NCI-H1694 (cell line): ENCODE results near the gene GRK2.

Source experiments
- DNase-seq: peaks from one replicate; lab custom pipeline; 2025; lab: John Stamatoyannopoulos, UW

The GRK2 gene

DNA sequence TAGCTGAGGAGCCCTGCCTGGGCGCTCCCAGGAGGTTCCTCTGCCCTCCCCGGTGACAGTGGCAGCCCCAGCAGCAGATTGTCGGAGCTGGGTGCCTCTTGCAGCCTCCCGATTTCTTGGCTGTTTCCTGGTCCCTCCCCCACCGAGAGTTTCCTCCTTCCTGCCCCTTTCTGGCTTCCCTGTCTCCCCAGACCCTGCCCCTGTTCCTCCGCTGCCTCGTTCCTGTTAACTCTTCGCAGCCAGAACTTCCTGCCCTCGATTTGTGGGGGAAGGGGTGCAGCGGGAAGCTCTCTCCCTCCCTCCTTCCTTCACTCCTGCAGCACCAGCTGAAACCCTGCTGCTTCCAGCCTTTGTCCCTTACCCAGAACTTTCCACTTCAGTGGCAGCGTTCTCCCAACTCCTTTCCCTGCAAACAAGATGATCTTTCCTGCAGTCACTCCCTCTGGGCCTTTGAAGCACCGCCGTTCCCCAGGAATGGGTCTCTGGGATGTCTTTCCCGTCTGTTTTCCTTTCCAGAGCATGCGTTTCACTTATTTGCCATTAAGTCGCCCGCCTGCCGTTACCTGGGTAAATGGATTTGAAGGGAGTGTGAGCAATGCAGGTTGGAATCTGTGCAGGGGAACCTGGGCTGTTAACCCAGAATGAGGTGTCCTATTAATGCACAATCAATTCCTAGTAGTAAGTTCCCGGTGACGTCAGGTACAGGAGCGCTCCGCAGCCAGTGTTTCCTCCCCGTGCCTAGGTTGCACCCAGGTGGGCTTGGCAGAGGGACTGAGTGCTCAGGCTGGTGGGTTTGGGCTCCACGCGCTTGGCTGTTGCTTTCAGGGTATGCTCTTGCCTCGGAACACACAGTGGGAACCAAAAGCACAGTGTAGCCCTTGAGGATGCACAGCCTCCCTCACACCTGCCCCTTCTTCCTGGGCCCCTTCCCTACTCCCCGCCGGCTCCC lies 4.3 kb downstream of the GRK2 start:
- DNase-seq = no peak

DNA sequence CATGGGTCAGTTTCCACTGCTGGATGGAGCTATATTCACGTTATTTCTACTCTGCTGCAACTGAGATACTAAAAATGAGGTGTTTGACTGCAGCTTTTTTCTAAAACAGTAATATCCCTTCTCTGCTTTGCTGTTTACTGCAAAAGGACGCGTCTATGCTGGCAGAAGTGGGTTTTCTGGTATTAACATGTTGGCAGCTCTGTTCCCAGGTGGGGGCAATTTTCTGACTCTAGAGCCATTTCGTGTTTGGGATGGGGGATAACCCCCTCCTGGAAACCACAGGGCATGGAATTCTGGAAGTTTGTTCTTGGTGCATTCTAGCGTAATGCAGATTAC lies 4.9 kb downstream of the GRK2 start:
- DNase-seq = no peak

DNA sequence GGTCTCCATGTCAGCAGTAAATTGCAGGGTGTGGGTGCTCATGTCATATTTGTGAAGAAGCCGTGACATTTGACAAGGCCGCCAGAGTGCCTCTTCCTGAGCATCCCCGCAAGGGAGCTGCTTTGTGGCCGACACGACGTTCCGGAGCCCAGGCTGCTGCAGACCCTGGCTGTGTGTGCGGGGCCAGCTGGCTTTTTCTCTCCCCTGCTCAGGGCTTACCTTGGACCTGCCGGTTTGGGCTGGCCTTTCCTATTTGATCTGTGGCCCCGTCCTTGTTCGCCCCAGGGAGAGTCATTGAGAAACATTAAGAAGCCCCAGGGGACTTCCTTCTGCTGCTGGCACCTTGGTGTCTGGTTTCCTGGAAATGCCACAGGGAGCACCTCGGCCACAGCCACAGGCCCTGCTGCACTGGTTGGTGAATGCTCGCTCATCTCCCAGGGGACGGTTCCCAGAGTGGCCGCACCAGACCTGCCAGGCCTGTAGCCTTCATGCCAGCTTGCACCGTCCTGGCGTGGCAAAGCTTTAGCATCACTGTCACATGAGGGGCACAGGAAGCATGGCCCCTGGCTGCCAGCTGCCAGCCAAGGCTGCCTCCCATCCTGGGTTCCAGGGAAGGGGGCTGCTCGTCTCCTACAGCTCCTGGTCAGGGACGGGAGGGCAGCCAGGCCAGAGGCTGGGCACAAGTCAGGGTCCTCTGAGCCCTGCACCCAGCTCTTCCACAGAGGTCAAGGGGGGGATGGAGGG lies 5.4 kb downstream of the GRK2 start:
- no peak for DNase-seq

DNA sequence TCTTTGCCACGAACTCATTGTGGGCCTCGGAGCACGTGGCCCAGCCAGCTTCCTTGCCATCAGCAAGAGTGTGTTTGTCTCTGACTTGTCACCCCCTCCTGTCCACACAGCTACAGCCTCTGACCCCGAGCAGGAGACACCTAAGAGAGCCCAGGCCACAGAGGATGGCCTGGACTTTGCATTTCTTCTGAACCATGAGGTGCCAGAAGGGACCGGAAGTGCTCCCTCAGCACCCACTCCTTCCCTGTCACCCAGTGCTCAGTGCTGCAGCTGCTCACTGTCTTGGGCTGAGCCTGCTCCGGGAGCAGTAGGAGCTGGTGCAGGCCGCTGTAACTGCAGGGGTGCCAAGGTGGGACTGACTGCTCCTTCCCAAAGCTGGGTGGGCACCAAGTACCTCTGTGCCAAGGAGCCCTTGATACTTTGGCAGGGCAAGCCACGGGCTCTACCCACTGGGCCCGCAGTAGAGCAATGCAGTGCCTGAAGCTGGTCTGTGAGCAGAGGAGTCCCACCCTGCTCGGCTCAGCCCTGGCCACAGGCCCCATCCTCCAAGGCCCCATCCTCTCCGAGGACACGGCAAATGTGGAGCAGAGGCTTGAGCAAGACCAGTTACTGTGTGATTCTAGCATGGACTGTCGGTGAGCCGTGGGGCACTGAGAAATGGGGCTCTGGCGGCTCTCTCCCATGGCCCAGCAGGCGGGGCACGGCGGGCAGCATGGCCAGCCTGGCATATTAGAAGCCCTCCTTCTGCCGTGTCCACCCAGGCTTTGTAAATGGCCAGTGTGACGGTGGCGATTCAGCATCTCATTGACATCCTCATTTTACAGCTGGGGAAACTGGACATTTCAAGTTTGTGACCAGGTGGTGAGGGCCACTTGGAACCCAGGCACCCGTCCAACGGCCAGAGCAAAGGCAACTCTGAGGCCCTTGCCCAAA lies 6.3 kb downstream of the GRK2 start:
- no peak for DNase-seq

DNA sequence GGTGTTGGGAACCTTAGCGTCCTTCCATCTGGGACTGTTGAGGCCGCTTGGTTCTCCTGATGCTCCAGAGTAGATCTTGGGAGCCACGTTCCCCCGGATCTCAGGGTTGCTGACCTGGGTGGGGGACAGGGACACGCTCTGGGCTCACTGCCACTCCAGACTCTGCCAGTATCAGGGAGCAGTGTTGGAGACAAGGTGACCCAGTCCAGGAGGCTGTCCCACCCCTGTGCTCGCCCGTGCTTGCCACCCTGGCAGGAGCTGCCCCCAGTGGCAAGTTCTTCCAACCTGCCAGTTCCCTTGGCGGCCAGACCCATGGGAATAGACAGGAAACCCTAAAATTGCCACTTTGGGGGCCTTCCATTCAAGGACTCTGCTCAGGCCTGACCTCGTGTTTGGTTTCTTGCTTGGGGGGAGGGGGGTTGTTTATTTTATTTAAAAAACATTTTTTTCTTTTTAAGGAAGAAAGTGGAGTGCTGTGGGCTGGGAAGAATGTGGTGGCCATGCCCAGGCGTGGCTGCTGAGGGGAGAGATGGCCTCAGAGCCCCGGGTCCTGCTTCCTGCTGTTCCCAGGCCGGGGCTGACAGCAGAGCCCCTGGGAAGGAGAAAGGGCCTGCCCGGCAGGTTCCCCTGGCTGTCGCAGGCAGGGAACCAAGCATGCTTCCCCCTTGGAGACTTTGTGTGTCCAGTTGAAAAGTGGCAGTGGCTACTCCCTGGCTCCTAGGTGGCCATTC lies 7.2 kb downstream of the GRK2 start:
- DNase-seq = no peak

DNA sequence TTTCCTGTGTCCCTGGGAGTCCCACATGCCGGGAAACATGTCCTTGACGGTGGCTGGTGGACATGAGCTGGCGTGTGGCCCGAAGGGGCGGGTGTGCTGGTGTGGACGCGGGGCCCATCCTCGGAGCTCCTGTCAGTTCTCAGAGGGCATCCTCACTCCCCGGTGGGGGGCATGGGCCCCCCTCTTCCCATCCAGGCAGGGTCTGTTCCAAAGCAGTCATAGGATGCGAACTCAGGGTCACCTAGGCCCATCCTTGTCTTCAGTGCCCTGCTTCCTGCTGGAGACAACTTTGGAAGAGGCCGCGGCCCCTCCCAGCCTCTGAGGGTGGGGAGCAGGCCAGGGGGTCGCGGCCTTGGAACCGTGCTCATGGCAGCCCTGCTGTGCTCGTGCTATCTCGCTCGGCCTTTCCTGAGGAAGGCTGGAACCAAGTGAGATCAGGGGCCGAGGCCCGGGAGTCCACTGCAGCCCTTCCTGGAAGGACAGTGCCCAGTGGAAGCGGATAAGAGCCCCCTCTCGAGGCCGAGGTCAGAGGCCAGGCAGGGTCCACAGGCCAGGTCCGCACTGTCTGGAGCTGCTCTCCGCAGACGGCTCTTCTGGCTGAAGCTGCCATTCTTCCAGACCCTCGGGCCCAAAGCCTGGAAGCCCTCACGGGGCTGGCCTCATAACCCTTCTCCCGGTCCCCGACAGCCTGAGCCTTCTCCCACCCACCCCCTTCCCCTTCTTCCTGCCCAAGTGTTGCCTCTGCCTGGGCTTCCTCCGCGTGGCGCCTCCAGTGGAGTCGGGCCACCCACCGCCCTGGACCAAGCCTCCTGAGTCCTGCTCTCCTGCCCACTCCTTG lies 8.7 kb downstream of the GRK2 start:
- DNase-seq = no peak

DNA sequence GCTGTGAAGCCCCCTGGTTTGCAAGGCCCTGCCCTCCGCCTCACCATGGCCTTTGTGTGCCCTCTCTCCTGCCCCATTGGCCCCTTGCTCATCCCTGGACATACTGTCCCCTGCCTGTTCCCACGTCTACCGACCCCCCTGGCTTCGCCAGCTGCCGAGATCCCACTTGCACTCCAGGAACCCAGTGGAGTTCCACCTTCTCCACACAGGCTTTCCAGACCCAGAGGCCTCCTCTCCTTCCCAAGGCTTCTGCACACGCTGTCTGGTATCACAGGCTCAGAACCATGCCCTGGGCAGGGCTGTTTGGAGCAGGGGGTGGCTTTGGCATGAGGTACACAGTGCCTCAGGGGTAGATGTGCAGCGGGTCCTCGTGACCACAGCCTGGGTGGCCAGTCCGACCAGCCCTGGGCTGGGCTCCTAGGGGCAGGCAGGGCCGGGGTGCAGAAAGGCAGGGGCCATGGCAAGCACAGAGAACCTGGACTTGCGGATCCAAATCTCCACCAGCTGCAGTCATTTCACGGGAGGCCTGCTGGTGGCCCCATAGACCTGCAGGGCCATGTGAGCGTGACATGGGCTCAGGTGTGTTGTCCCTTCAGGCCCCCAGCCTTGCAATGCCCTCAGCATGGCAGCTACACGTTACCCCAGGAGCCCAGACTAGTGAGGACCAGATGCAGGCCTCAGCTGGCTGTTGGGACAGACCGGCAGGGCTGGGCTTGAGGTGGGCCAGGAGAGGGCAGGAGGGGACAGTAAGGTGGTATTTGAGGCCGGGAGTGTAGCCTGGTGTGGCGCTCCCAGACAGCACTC lies 9.5 kb downstream of the GRK2 start:
- no peak for DNase-seq

DNA sequence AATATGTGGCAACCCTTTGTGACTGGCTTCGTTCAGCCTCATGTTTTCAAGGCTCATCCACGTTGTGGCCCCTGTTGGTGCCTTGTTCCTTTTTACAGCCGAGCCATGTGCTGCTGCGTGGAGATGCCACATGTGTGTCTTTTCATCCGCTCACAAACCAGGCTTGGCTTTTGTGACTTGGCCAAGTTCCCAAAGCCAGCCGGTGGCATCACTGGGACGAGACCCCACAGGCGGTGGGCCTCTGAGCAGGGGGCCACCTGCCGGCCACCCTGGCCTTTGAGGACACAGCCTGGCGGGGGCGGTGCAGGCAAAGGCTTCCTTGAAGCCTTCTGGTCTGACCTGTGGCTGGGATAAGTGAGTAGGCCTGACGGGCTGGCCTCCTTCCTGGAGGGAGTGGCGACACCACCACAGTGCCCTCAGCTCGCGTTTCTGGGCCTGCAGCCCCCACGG lies 10.5 kb downstream of the GRK2 start:
- peak; percentile 9 for DNase-seq

DNA sequence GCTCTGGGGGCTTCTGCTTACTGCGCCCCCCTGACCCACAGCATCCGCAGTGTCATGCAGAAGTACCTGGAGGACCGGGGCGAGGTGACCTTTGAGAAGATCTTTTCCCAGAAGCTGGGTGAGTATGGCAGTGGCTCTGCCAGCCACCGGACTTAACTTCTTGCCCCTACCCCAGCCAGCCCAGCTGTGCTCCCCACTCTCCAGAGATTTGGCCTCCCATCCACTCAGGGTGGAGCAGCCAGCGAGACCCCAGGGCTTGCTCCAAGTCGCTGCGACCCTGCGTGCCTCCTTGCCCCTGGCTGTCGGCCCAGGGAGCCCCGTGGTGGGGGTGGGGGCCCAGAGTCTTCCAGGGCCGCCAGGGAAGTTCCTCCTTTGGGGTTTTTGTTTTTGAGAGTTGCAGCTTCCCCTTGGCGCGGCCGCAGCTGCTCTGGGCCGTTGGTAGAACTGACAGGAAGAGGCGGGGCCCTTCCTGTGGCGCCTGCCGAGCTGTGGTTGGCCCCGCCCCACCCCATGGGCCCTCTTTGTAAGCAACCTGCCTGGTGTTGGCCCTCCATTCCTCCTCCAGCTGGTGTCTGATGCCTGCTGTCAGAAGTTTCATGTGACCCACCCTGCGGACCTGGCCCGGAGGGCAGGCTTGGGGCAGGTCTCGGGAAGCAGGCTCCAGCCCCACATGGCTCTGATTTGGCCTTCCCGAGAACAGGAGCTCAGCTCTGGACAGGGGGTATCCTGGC lies 11.1 kb downstream of the GRK2 start:
- DNase-seq = peak; percentile 63

DNA sequence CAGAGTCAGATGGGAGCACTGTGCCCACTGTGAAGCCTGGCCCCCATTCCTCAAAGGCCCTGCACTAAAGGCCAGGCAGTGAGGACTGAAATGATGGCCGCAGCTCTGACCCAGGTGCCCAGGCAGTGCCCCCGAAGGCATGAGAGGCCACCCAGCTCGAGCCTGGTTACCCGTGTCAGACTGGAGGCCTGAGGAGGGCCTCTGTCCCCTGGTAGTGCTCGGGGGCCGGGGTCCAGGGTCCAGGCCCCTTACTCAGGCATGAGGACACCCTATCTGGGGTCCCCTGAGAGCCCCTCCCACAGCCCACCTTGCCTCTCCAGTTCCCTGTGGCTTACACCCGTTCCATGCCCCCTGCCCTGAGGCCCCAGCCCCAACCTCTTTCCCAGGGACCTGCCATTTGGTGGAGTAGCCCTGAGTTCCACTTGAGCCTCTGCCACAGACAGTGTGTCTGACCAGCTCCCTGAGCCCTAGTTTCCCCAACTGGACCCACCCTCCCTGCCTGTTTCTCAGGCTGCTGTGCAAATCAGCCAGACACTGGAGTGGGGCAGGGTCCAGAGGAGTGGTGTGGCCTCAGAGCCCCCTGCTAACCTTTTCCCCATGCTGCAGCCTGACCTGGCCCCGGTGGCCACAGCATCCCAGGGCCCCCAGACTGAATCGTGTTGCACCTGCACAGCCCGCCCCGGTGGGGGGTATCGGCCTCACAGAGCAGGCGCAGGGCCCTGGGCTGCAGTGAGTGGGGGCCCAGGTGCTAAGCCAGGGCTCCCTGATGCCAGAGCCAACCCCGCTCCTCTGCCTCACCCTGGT lies 12.1 kb downstream of the GRK2 start:
- no peak for DNase-seq

DNA sequence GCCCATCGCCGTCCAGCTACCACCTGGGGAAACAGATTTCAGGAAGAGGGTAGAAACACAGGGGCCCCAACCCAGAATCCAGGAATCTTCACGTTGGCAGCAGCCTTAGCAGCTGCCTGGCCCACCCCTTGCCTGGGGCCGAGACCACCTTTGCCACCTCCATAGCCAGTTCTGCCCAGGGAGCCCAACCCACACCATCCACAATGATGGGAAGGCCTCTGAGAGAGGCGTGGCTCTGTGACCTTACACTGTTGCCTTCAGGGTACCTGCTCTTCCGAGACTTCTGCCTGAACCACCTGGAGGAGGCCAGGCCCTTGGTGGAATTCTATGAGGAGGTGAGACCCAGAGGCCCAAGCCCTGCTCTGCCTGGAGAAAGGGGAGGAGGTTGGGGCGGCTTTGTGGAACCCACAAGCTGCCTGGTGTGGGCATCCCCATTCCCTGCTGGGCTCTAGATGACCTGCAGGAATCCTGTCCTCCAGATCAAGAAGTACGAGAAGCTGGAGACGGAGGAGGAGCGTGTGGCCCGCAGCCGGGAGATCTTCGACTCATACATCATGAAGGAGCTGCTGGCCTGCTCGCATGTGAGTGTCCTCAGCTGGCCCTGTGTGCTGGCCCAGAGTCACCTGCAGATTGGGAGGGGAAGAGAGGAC lies 12.8 kb downstream of the GRK2 start:
- no peak for DNase-seq

DNA sequence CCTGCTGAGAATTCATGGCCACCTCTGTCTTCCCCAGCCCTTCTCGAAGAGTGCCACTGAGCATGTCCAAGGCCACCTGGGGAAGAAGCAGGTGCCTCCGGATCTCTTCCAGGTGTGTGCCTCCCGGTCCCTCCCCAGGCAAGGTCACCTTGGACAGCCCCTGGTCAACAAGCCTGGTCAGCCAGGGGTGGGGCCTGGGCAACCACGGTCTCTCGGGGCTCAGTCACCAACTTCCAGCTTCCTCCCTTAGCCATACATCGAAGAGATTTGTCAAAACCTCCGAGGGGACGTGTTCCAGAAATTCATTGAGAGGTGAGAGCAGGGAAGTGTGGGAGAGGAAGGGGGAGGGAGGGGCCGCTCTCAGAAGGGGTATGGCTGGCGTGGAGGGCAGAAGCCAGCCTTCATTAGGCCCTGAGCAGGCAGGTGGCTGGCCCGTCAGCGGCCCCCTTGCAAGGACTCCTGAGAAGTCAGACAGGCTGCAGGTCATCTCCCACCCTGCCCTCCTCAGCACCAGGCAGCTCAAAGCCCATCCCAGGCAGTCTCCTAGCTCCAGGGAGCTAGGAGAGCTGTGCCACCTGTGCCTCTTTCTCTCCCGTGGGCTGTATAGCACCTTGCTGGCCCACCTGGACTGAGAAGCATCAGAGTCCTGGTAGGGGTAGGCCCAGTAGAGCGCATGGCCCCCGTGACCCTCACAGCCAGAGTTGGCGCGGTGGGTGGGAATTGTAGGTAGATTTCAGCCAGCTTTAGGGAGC lies 13.5 kb downstream of the GRK2 start:
- DNase-seq = no peak

DNA sequence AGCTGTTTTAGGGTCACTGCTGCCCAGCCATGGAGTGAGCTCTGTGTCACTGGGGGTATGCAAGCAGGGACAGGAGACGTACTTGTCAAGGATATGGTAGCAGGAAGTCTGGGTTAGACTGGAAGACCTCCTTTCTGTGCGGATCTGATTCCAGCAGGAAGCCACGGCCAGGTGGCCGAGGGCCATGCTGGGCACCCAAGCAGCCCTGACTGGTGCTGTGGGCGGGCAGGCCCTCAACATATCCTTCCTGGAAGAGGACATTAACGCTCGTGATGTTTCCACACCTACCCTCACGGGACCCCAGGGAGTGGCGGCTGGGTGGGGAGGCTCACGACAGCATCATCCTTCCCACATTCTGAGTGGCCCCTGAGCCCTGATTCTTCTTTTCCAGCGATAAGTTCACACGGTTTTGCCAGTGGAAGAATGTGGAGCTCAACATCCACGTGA lies 14.1 kb downstream of the GRK2 start:
- no peak for DNase-seq

DNA sequence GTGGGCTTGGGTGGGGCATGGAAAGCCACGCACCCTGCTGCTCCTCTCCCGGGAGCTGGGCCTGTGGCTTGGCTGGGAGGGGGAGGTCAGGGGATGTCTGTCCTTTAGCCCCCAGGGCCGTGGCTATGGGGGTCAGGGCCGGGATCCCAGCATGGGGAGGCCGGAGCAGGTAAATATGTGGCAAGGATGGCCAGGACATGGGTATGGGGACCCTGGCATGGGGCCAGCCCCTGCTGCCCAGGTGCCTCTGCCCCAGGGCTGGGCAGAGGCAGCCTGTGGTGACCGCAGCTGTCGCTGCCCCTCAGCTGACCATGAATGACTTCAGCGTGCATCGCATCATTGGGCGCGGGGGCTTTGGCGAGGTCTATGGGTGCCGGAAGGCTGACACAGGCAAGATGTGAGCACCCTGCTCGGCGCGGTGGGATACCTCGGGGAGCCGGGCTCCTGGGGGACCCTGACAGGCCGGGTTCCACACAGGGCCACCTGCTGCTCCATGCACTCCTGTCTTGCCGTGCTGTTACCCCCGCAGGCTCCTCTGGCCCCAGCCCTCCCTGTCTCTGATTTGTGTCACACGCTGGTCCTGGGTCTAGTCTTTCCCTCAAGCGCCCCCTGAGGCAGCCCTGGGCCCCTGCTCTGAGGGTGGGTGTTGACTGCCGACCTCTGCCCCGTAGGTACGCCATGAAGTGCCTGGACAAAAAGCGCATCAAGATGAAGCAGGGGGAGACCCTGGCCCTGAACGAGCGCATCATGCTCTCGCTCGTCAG lies 14.7 kb downstream of the GRK2 start:
- DNase-seq = no peak

DNA sequence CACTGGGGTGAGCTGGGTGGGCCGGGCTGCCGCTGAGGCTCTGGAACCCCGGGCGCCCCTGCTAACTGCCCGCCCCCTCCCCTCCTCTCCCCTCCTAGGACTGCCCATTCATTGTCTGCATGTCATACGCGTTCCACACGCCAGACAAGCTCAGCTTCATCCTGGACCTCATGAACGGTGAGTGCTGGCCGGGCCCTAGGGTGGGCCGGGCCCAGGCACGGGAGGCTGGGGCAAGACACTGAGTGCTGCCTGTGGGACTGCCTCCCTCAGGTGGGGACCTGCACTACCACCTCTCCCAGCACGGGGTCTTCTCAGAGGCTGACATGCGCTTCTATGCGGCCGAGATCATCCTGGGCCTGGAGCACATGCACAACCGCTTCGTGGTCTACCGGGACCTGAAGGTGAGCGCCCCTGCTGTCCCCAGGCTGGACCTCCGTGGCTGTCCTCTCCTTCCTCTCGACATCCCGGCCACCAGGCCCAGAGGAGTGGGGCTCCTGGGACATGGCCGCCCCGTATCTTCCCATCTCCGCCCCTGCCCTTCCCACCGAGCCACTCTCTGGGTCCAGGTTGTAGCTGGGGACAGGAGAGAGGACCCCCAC lies 15.4 kb downstream of the GRK2 start:
- no peak for DNase-seq
